Endothelial cell of umbilical vein (primary cell): Measurements from ENCODE around the gene TBC1D9B. TPM values are rescaled to one million over a fixed set of nuclear protein-coding genes. Genes with fewer than 3 reads are reported as not detected.

Source experiments
- BruUV-seq: library from RNA; stranded (reverse); fragments of 400-500 nt; replicated peaks from 2 replicates; lab custom pipeline; 2021; lab: Mats Ljungman, UMichigan
- CTCF ChIA-PET: fragments of 300-600, 350-600 bp; sonication (Branson Sonifier 250); formaldehyde crosslinking; loops from one replicate; lab custom pipeline; 2021; ENCODE audit warnings: antibody characterized with exemption, inconsistent platforms; lab: Charles Lee
- POLR2A ChIA-PET: fragments of 300-600, 350-600 bp; sonication (Branson Sonifier 250); formaldehyde crosslinking; loops from one replicate; lab custom pipeline; 2021; ENCODE audit warnings: antibody characterized with exemption, inconsistent platforms; lab: Charles Lee
- DNase-seq: peaks from one replicate; pipeline ENCODE4 v3.0.0-alpha.2; 2011; ENCODE audit warnings: low read depth, low spot score
- FAIRE-seq: peaks from 2 replicates; lab custom pipeline; 2011; peaks lifted over from hg19 to GRCh38; lab: Jason Lieb, UNC
- H2AFZ ChIP-seq: 2 replicates; pipeline ENCODE4 v1.6.0; 2012; ENCODE audit warnings: low read depth, low read length, control low read depth, inconsistent platforms
- H3K27ac ChIP-seq: 2 replicates; pipeline ENCODE4 v1.5.1; 2011; ENCODE audit warnings: low read depth, mild to moderate bottlenecking, control low read depth, low read length, moderate library complexity; ENCODE audit not compliant: insufficient read depth
- H3K27me3 ChIP-seq, 2 experiments: 2 replicates each; pipeline versions ENCODE4 v1.6.0 to v1.6.1; 2011; ENCODE audit warnings: low read length in 2 of 2, mixed read lengths in 1 of 2; ENCODE audit not compliant: control insufficient read depth in 2 of 2, insufficient read depth in 2 of 2
- H3K36me3 ChIP-seq, 2 experiments: 2 replicates in 1 of 2; 3 replicates in 1 of 2; pipeline ENCODE4 v1.5.1; 2011; ENCODE audit warnings: low read length in 2 of 2, mild to moderate bottlenecking in 1 of 2, moderate library complexity in 1 of 2; ENCODE audit not compliant: control insufficient read depth in 2 of 2, insufficient read depth in 2 of 2; ENCODE audit errors: extremely low read depth in 1 of 2
- H3K4me1 ChIP-seq: 3 replicates; pipeline ENCODE4 v1.5.1; 2011; ENCODE audit warnings: mild to moderate bottlenecking, low read length; ENCODE audit not compliant: control insufficient read depth, insufficient read depth; ENCODE audit errors: extremely low read depth
- H3K4me2 ChIP-seq: 2 replicates; pipeline ENCODE4 v1.6.1; 2011; ENCODE audit warnings: low read length, control low read depth, mixed read lengths; ENCODE audit not compliant: insufficient read depth
- H3K4me3 ChIP-seq, 3 experiments: fragments of 200-600 bp in 1 of 3; sonication (generic), shearing (Covaris generic) in 1 of 3; replicated peaks in 1 of 3; 2 replicates each; pipeline ENCODE4 v1.5.1; 2011 to 2016; ENCODE audit warnings: control low read depth in 3 of 3, low read length in 3 of 3, mild to moderate bottlenecking in 2 of 3, inconsistent platforms in 1 of 3, low read depth in 1 of 3, moderate library complexity in 1 of 3; ENCODE audit not compliant: insufficient read depth in 1 of 3
- H3K79me2 ChIP-seq: 2 replicates; pipeline ENCODE4 v1.6.0; 2012; ENCODE audit warnings: low read length, inconsistent platforms; ENCODE audit not compliant: control insufficient read depth, insufficient read depth
- H3K9ac ChIP-seq: replicated peaks from 2 replicates; pipeline ENCODE3; 2011; ENCODE audit warnings: low read length, control low read depth; ENCODE audit not compliant: insufficient read depth; ENCODE audit errors: extremely low read depth
- H3K9me1 ChIP-seq: replicated peaks from 3 replicates; pipeline ENCODE4 v1.6.0; 2011; ENCODE audit warnings: mild to moderate bottlenecking, low read length; ENCODE audit not compliant: control insufficient read depth, insufficient read depth; ENCODE audit errors: extremely low read depth
- H3K9me3 ChIP-seq: replicated peaks from 2 replicates; pipeline ENCODE4 v1.5.1; 2012; ENCODE audit warnings: low read length, inconsistent platforms; ENCODE audit not compliant: control insufficient read depth, insufficient read depth
- H4K20me1 ChIP-seq: replicated peaks from 2 replicates; pipeline ENCODE3; 2011; ENCODE audit warnings: mild to moderate bottlenecking, low read length; ENCODE audit not compliant: control insufficient read depth, insufficient read depth; ENCODE audit errors: extremely low read depth
- CTCF ChIP-seq, 2 donors: IDR thresholded peaks; 1 replicate in 1 of 2; 2 replicates in 1 of 2; pipeline ENCODE4 v1.5.1; 2011; ENCODE audit warnings: low read length in 2 of 2, mild to moderate bottlenecking in 2 of 2, moderate library complexity in 2 of 2, control low read depth in 1 of 2, inconsistent platforms in 1 of 2, low read depth in 1 of 2; ENCODE audit not compliant: insufficient read depth in 1 of 2; ENCODE audit errors: extremely low read depth in 1 of 2
- FOS ChIP-seq: IDR thresholded peaks from 2 replicates; pipeline ENCODE4 v1.6.1; 2011; ENCODE audit warnings: mild to moderate bottlenecking, low read length, moderate library complexity, borderline replicate concordance; ENCODE audit not compliant: insufficient read depth
- GATA2 ChIP-seq: IDR thresholded peaks from 2 replicates; pipeline ENCODE4 v1.7.0; 2011; ENCODE audit warnings: low read depth, mild to moderate bottlenecking, moderate library complexity, mixed read lengths, low read length; ENCODE audit not compliant: insufficient read length, insufficient read depth
- JUN ChIP-seq: IDR thresholded peaks from 2 replicates; pipeline ENCODE4 v1.6.1; 2011; ENCODE audit warnings: borderline replicate concordance, low read depth; ENCODE audit not compliant: insufficient read length, insufficient read depth
- MAX ChIP-seq: IDR thresholded peaks from 2 replicates; pipeline ENCODE4 v1.6.1; 2011; ENCODE audit not compliant: insufficient read depth, insufficient read length
- MYC ChIP-seq: IDR thresholded peaks from one replicate; pipeline ENCODE4 v1.6.1; 2011; ENCODE audit warnings: mild to moderate bottlenecking, low read depth, low read length
- POLR2A ChIP-seq: IDR thresholded peaks from 2 replicates; pipeline ENCODE4 v1.6.1; 2012; ENCODE audit warnings: low read depth, mild to moderate bottlenecking, control low read depth, low read length
- POLR2AphosphoS5 ChIP-seq: IDR thresholded peaks from 2 replicates; pipeline ENCODE4 v1.6.1; 2012; ENCODE audit warnings: low read depth, mild to moderate bottlenecking, control low read depth, low read length, moderate library complexity; ENCODE audit not compliant: insufficient read depth
- dilution Hi-C: fragments of 300-500 bp; cut with MboI; formaldehyde crosslinking; loops from one replicate; pipeline ENCODE4 v1.15.0; 2019; ENCODE audit warnings: low sequenced_read_pairs; ENCODE audit not compliant: extremely low pct_ligation_motif_present
- intact Hi-C: fragments of 100-400 bp; cut with micrococcal nuclease; formaldehyde crosslinking; loops from one replicate; pipeline ENCODE4 v1.10.0; 2022
- polyA plus RNA-seq, 4 experiments: library from polyadenylated mRNA; depleted of rRNA in 3 of 4; stranded (reverse) in 3 of 4; unstranded in 1 of 4; fragments of >200 nt; gene quantifications; 2 replicates each; pipeline versions ENCODE4 v1.2.1 to v1.2.3, GENCODE V29; 2011 to 2012; ENCODE audit warnings: missing spikeins in 1 of 4
- total RNA-seq: library from RNA; stranded (reverse); gene quantifications from 2 replicates; pipeline ENCODE4 v1.2.3, GENCODE V29; 2021

Gene TBC1D9B
- total and polyA plus RNA-seq, 2 donors (not counting 3 experiments of a cell fraction or from before 2014, with no cell fraction given) = 82.8 to 150 TPM

GRCh38 chr5:179914032-179914755 lies 6.5 kb upstream of the TBC1D9B start:
- Histone ChIP-seq H3K27ac (no peak overlapping the region), H3K36me3 (no peaks in the 10 kb centered on the region), H2AFZ (peak overlapping the region; percentile 73), H3K27me3 (peaks cover 0 to 2% of the 10 kb centered on the region in 2 experiments), H3K9me1 (no peaks in the 10 kb centered on the region), H4K20me1 (no peaks in the 10 kb centered on the region), H3K9me3 (no peaks in the 10 kb centered on the region), H3K4me1 (no peaks in the 10 kb centered on the region), H3K4me2 (no peak overlapping the region), H3K79me2 (no peaks in the 10 kb centered on the region), H3K4me3 (no peak overlapping the region), H3K9ac (no peak overlapping the region)
- FAIRE-seq (no peak), DNase-seq (no peak)
- POLR2A ChIA-PET = interaction anchor here (0.6 kb wide), 1 partner anchor 223 kb away, joined by 3 read pairs; no protein-coding TSS in a partner anchor
- no peak for TF ChIP-seq CTCF (IDR thresholded peaks at IDR 0.05; ENCODE audit: extremely low read depth in 1 of 2, insufficient read depth in 1 of 2, low read depth in 1 of 2, low read length in 2 of 2)
- TF ChIP-seq GATA2 = no peak
- no peak for TF ChIP-seq FOS
- no peak for TF ChIP-seq JUN
- no peak for TF ChIP-seq POLR2AphosphoS5
- no peak for TF ChIP-seq MYC
- no peak for TF ChIP-seq MAX
- no peak for TF ChIP-seq POLR2A
- CTCF ChIA-PET = no interaction called here
- no TSS peak for BruUV-seq
- intact Hi-C loops = no loop called here
- dilution Hi-C loops = no loop called here
